HG03469 (cell line): Measurements from ENCODE around the gene SUN2.

Experiments used
- ATAC-seq: cut with Tn5 transposase; IDR thresholded peaks from one replicate; pipeline ENCODE4 v1.9.1; 2021; ENCODE audit warnings: mild to moderate bottlenecking, moderate library complexity, moderate number of reproducible peaks; ENCODE audit not compliant: unreplicated experiment

Gene SUN2

GRCh38 chr22:38754751-38755154 is 1.0 kb downstream of the SUN2 start:
- no peak for ATAC-seq

- ATAC-seq: no peak
Observed at GRCh38 chr22:38753948-38754750, 1.6 kb downstream of the SUN2 start.

GRCh38 chr22:38751422-38752346 is 4.1 kb downstream of the SUN2 start:
- no peak for ATAC-seq

- no peak for ATAC-seq
Observed at GRCh38 chr22:38751066-38751421, 4.8 kb downstream of the SUN2 start.

GRCh38 chr22:38750638-38751037 is 5.2 kb downstream of the SUN2 start:
- no peak for ATAC-seq

- ATAC-seq: no peak
Observed at GRCh38 chr22:38750104-38750503, 5.7 kb downstream of the SUN2 start.

- no peak for ATAC-seq
Observed at GRCh38 chr22:38748487-38749136, 7.2 kb downstream of the SUN2 start.

GRCh38 chr22:38745676-38746460 is 9.9 kb downstream of the SUN2 start:
- no peak for ATAC-seq

- no peak for ATAC-seq
Observed at GRCh38 chr22:38744981-38745380, 10.8 kb downstream of the SUN2 start.

- no peak for ATAC-seq
Observed at GRCh38 chr22:38742176-38742942, 13.4 kb downstream of the SUN2 start.

- ATAC-seq: no peak
Observed at GRCh38 chr22:38741576-38741975, 14.2 kb downstream of the SUN2 start.

- no peak for ATAC-seq
Observed at GRCh38 chr22:38741166-38741565, 14.6 kb downstream of the SUN2 start.

GRCh38 chr22:38740754-38741153 is 15.0 kb downstream of the SUN2 start:
- ATAC-seq: no peak

GRCh38 chr22:38740116-38740723 is 15.6 kb downstream of the SUN2 start:
- ATAC-seq: no peak

GRCh38 chr22:38739300-38740055 is 16.3 kb downstream of the SUN2 start:
- ATAC-seq: no peak

- ATAC-seq: no peak
Observed at GRCh38 chr22:38738475-38739070, 17.2 kb downstream of the SUN2 start.

- ATAC-seq: no peak
Observed at GRCh38 chr22:38737302-38738060, 18.3 kb downstream of the SUN2 start.

- no peak for ATAC-seq
Observed at GRCh38 chr22:38736257-38736570, 19.6 kb downstream of the SUN2 start.
